MCF 10A (cell line): ENCODE measurements around the gene SLC27A1. TPM values are rescaled to one million over a fixed set of nuclear protein-coding genes. Genes with fewer than 3 reads are reported as not detected.

Experiments used
- BruUV-seq: library from RNA; stranded (reverse); fragments of 400-500 nt; replicated peaks from 2 replicates; lab custom pipeline; 2021; lab: Mats Ljungman, UMichigan
- CTCF ChIA-PET: fragments of 300-600 bp; sonication (Branson Sonifier 250); formaldehyde crosslinking; extraction: SDS; loops from one replicate; lab custom pipeline; 2021; ENCODE audit warnings: antibody characterized with exemption, inconsistent platforms; lab: Yijun Ruan, JAX
- POLR2A ChIA-PET: fragments of 300-600, 350-650 bp; sonication (Branson Sonifier 250); formaldehyde crosslinking; extraction: SDS; loops from one replicate; lab custom pipeline; 2020; ENCODE audit warnings: antibody characterized with exemption, inconsistent platforms; lab: Yijun Ruan, JAX
- DNase-seq: peaks from one replicate; pipeline ENCODE4 v3.0.0-alpha.2; 2018; ENCODE audit not compliant: unreplicated experiment
- H3K27ac Mint-ChIP-seq: one replicate; pipeline ENCODE4 v1.8.0; 2022; ENCODE audit warnings: mild to moderate bottlenecking, low read depth, mixed read lengths; ENCODE audit not compliant: unreplicated experiment
- H3K27me3 Mint-ChIP-seq: one replicate; pipeline ENCODE4 v1.8.0; 2022; ENCODE audit warnings: mixed read lengths; ENCODE audit not compliant: insufficient read depth, unreplicated experiment
- H3K36me3 Mint-ChIP-seq: one replicate; pipeline ENCODE4 v1.8.0; 2022; ENCODE audit warnings: mild to moderate bottlenecking, moderate library complexity, mixed read lengths; ENCODE audit not compliant: insufficient read depth, unreplicated experiment
- H3K4me1 Mint-ChIP-seq: one replicate; pipeline ENCODE4 v1.8.0; 2022; ENCODE audit warnings: mixed read lengths; ENCODE audit not compliant: insufficient read depth, unreplicated experiment
- H3K4me3 Mint-ChIP-seq: one replicate; pipeline ENCODE4 v1.8.0; 2022; ENCODE audit warnings: mild to moderate bottlenecking, moderate library complexity, mixed read lengths; ENCODE audit not compliant: unreplicated experiment
- H3K9me3 Mint-ChIP-seq: one replicate; pipeline ENCODE4 v1.8.0; 2022; ENCODE audit warnings: mixed read lengths; ENCODE audit not compliant: unreplicated experiment
- intact Hi-C: fragments of 100-400 bp; cut with micrococcal nuclease; formaldehyde crosslinking; loops from 2 replicates; pipeline ENCODE4 v1.14.1; 2022
- total RNA-seq: library from RNA; stranded (reverse); gene quantifications from 2 replicates; pipeline ENCODE4 v1.2.3, GENCODE V29; 2022
- TF ChIP-seq, protein P1 (sequence below): fragments of 200-600 bp; IDR thresholded peaks from one replicate; pipeline ENCODE4 v1.8.0; 2022; ENCODE audit warnings: antibody characterized with exemption, mild to moderate bottlenecking; ENCODE audit not compliant: unreplicated experiment

SLC27A1 gene
- total RNA-seq, 1 experiment from 2014 or later, result 5.0 TPM

DNA sequence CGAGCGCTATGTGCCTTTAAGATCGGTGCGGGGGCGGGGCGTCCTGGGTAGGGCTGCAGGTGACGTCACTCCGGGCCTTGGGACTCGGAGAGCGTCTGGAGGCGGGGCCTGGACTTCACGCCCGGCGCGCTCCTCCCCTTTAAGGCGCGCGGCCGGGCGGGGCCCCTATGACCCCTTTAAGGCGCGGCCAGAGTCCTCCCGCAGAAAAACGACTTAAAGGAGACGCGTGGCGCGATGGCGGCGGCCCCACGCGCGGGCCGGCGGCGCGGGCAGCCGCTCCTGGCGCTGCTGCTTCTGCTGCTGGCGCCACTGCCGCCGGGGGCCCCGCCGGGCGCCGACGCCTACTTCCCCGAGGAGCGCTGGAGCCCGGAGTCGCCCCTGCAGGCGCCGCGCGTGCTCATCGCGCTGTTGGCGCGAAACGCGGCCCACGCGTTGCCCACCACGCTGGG, 85.2 kb downstream of the SLC27A1 start, which contains the start of gene COLGALT1:
Gene COLGALT1 (plus strand): TSS at position 170 of the 449 bp plus-strand sequence. CDS start 65 bp downstream, at position 235.
- H3K4me3 Mint-ChIP-seq, result peak within 1 kb of the TSS; percentile 86
- H3K4me1 Mint-ChIP-seq, result peaks cover 20% of the 10 kb centered on the region
- BruUV-seq, result no TSS peak
- DNase-seq, result peak; percentile 99
- peak within 1 kb of the TSS; percentile 67 for H3K27ac Mint-ChIP-seq
- TF ChIP-seq, protein P1, sequence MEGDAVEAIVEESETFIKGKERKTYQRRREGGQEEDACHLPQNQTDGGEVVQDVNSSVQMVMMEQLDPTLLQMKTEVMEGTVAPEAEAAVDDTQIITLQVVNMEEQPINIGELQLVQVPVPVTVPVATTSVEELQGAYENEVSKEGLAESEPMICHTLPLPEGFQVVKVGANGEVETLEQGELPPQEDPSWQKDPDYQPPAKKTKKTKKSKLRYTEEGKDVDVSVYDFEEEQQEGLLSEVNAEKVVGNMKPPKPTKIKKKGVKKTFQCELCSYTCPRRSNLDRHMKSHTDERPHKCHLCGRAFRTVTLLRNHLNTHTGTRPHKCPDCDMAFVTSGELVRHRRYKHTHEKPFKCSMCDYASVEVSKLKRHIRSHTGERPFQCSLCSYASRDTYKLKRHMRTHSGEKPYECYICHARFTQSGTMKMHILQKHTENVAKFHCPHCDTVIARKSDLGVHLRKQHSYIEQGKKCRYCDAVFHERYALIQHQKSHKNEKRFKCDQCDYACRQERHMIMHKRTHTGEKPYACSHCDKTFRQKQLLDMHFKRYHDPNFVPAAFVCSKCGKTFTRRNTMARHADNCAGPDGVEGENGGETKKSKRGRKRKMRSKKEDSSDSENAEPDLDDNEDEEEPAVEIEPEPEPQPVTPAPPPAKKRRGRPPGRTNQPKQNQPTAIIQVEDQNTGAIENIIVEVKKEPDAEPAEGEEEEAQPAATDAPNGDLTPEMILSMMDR, result no peak
- CTCF ChIA-PET, result interaction anchor here (0.9 kb wide), 1 partner anchor 59 kb away, joined by 4 read pairs; no protein-coding TSS in a partner anchor
- intact Hi-C loops, result no loop called here
- H3K36me3 Mint-ChIP-seq, result peaks cover 24% of the 10 kb centered on the region
- H3K27me3 Mint-ChIP-seq, result no peaks in the 10 kb centered on the region
- POLR2A ChIA-PET, result interaction anchor here (3.0 kb wide), 1 partner anchor 43 kb away, joined by 25 read pairs; the partner anchor contains the start of gene PGLS
- H3K9me3 Mint-ChIP-seq, result no peaks in the 10 kb centered on the region

Other genes with a start within 250 kb of the SLC27A1 start
- 13.7 and 14.3 TPM in 2 replicates for gene OCEL1, start 244.3 kb upstream of the SLC27A1 start, total RNA-seq
- gene NR2F6, start 224.6 kb upstream of the SLC27A1 start, total RNA-seq, result 32.8 and 36.3 TPM in 2 replicates
- gene USHBP1, start 205.8 kb upstream of the SLC27A1 start, total RNA-seq, result not detected in 2 replicates
- 96.1 and 104 TPM in 2 replicates for gene BABAM1, start 203.1 kb upstream of the SLC27A1 start, total RNA-seq
- gene ANKLE1, start 188.6 kb upstream of the SLC27A1 start, total RNA-seq, result 0.16 and 1.0 TPM in 2 replicates
- 4.1 and 6.4 TPM in 2 replicates for gene ABHD8, start 167.1 kb upstream of the SLC27A1 start, total RNA-seq
- 58.8 and 65.8 TPM in 2 replicates for gene MRPL34, start 164.7 kb upstream of the SLC27A1 start, total RNA-seq
- gene DDA1, start 161.0 kb upstream of the SLC27A1 start, total RNA-seq, result 57.4 and 60.4 TPM in 2 replicates
- gene ANO8, start 135.7 kb upstream of the SLC27A1 start, total RNA-seq, result 13.0 and 14.5 TPM in 2 replicates
- gene GTPBP3, start 133.0 kb upstream of the SLC27A1 start, total RNA-seq, result 24.8 and 27.9 TPM in 2 replicates
- gene PLVAP, start 93.2 kb upstream of the SLC27A1 start, total RNA-seq, result not detected in 2 replicates
- 0.37 TPM in 1 of 2 replicates, not detected in the other for gene CCDC194, start 76.3 kb upstream of the SLC27A1 start, total RNA-seq
- gene BST2, start 64.9 kb upstream of the SLC27A1 start, total RNA-seq, result 19.6 and 24.8 TPM in 2 replicates
- gene MVB12A, start 50.5 kb upstream of the SLC27A1 start, total RNA-seq, result 47.7 and 51.1 TPM in 2 replicates
- not detected in 2 replicates for gene TMEM221, start 21.9 kb upstream of the SLC27A1 start, total RNA-seq
- gene NXNL1, start 9.6 kb upstream of the SLC27A1 start, total RNA-seq, result not detected in 2 replicates
- gene PGLS, start 41.1 kb downstream of the SLC27A1 start, total RNA-seq, result 115 and 143 TPM in 2 replicates
- gene COLGALT1, start 85.1 kb downstream of the SLC27A1 start, total RNA-seq, result 103 and 107 TPM in 2 replicates
- gene UNC13A, start 217.8 kb downstream of the SLC27A1 start, total RNA-seq, result 0.15 and 0.21 TPM in 2 replicates
- gene MAP1S, start 249.0 kb downstream of the SLC27A1 start, total RNA-seq, result 47.1 and 58.3 TPM in 2 replicates